IMR-90 (cell line): Measurements from ENCODE around the gene PLXNC1. TPM values are rescaled to one million over a fixed set of nuclear protein-coding genes. Genes with fewer than 3 reads are reported as not detected.

Source experiments
- ATAC-seq: fragments of 200-7000 bp; cut with Tn5 transposase; 2 replicates; pipeline ENCODE4 v1.9.1; 2020; ENCODE audit warnings: low read depth, mild to moderate bottlenecking, moderate library complexity
- BruUV-seq: library from RNA; stranded (reverse); fragments of 400-500 nt; replicated peaks from 2 replicates; lab custom pipeline; 2021; lab: Mats Ljungman, UMichigan
- CTCF ChIA-PET: fragments of 300-600 bp; formaldehyde crosslinking; extraction: SDS; loops from one replicate; lab custom pipeline; 2021; ENCODE audit warnings: antibody characterized with exemption; lab: Yijun Ruan, JAX
- POLR2A ChIA-PET: fragments of 300-600 bp; sonication (Branson Sonifier 250); formaldehyde crosslinking; loops from one replicate; lab custom pipeline; 2022; ENCODE audit warnings: antibody characterized with exemption; ENCODE audit not compliant: unreplicated experiment; lab: Charles Lee
- DNase-seq: peaks from one replicate; pipeline ENCODE4 v3.0.0; 2013
- H2AFZ ChIP-seq: replicated peaks from 2 replicates; pipeline ENCODE3; 2013; ENCODE audit warnings: low read length, mild to moderate bottlenecking; ENCODE audit not compliant: poor library complexity
- H2AK5ac ChIP-seq: 2 replicates; pipeline ENCODE4 v1.6.1; 2013; ENCODE audit warnings: low read depth, low read length, inconsistent platforms
- H2AK9ac ChIP-seq: replicated peaks from 2 replicates; pipeline ENCODE3; 2013; ENCODE audit warnings: mild to moderate bottlenecking, low read depth, low read length, moderate library complexity; ENCODE audit not compliant: poor library complexity
- H2BK120ac ChIP-seq: 2 replicates; pipeline ENCODE4 v1.6.1; 2013; ENCODE audit warnings: low read depth, low read length, inconsistent platforms
- H2BK15ac ChIP-seq: 3 replicates; pipeline ENCODE4 v1.6.1; 2013; ENCODE audit warnings: low read depth, low read length, inconsistent platforms
- H2BK20ac ChIP-seq: 2 replicates; pipeline ENCODE4 v1.6.1; 2013; ENCODE audit warnings: low read depth, mild to moderate bottlenecking, inconsistent platforms, low read length, moderate library complexity
- H2BK5ac ChIP-seq: 2 replicates; pipeline ENCODE4 v1.6.1; 2013; ENCODE audit warnings: mild to moderate bottlenecking, low read depth, low read length, inconsistent platforms; ENCODE audit not compliant: poor library complexity, severe bottlenecking
- H3K14ac ChIP-seq: replicated peaks from 2 replicates; pipeline ENCODE4 v1.6.1; 2013; ENCODE audit warnings: low read depth, low read length, inconsistent platforms
- H3K18ac ChIP-seq: 2 replicates; pipeline ENCODE4 v1.6.1; 2013; ENCODE audit warnings: low read depth, low read length, control low read depth
- H3K23ac ChIP-seq: 2 replicates; pipeline ENCODE4 v1.6.1; 2013; ENCODE audit warnings: low read depth, low read length, inconsistent platforms
- H3K27ac ChIP-seq: 2 replicates; pipeline ENCODE4 v1.5.1; 2013; ENCODE audit warnings: mild to moderate bottlenecking, control low read depth, low read length; ENCODE audit not compliant: insufficient read depth
- H3K27me3 ChIP-seq: 2 replicates; pipeline ENCODE4 v1.6.1; 2013; ENCODE audit warnings: low read length; ENCODE audit not compliant: control insufficient read depth, insufficient read depth
- H3K36me3 ChIP-seq: 2 replicates; pipeline ENCODE4 v1.6.1; 2013; ENCODE audit warnings: low read length, mixed read lengths; ENCODE audit not compliant: control insufficient read depth, insufficient read depth
- H3K4ac ChIP-seq: 2 replicates; pipeline ENCODE4 v1.6.1; 2013; ENCODE audit warnings: low read depth, low read length, inconsistent platforms
- H3K4me1 ChIP-seq: 2 replicates; pipeline ENCODE4 v1.6.1; 2013; ENCODE audit warnings: low read length, mixed read lengths; ENCODE audit not compliant: control insufficient read depth, insufficient read depth
- H3K4me2 ChIP-seq: 2 replicates; pipeline ENCODE4 v1.6.1; 2013; ENCODE audit warnings: low read depth, mild to moderate bottlenecking, control low read depth, low read length, moderate library complexity
- H3K4me3 ChIP-seq: 2 replicates; pipeline ENCODE4 v1.5.1; 2013; ENCODE audit warnings: low read depth, mild to moderate bottlenecking, control low read depth, low read length, moderate library complexity; ENCODE audit not compliant: insufficient read depth
- H3K56ac ChIP-seq: 2 replicates; pipeline ENCODE4 v1.6.1; 2013; ENCODE audit warnings: low read length, inconsistent platforms; ENCODE audit not compliant: insufficient read depth; ENCODE audit errors: extremely low read depth
- H3K79me1 ChIP-seq, 2 experiments: 2 replicates each; pipeline ENCODE4 v1.6.1; 2013; ENCODE audit warnings: low read length in 2 of 2, inconsistent platforms in 1 of 2, low read depth in 1 of 2
- H3K9ac ChIP-seq: 2 replicates; pipeline ENCODE4 v1.6.1; 2013; ENCODE audit warnings: low read depth, low read length, control low read depth
- H3K9me1 ChIP-seq: 2 replicates; pipeline ENCODE4 v1.6.1; 2013; ENCODE audit warnings: low read length, inconsistent platforms; ENCODE audit not compliant: insufficient read depth
- H3K9me3 ChIP-seq: 2 replicates; pipeline ENCODE4 v1.6.1; 2013; ENCODE audit warnings: low read length; ENCODE audit not compliant: control insufficient read depth, insufficient read depth
- H4K20me1 ChIP-seq: 2 replicates; pipeline ENCODE4 v1.6.1; 2013; ENCODE audit warnings: low read length, inconsistent platforms; ENCODE audit not compliant: insufficient read depth
- H4K5ac ChIP-seq: 2 replicates; pipeline ENCODE4 v1.6.1; 2013; ENCODE audit warnings: mild to moderate bottlenecking, low read depth, low read length, control low read depth
- H4K8ac ChIP-seq, 2 experiments: 2 replicates each; pipeline ENCODE4 v1.6.1; 2013; ENCODE audit warnings: low read depth in 2 of 2, low read length in 2 of 2, control low read depth in 1 of 2, inconsistent platforms in 1 of 2
- H4K91ac ChIP-seq: 2 replicates; pipeline ENCODE4 v1.6.1; 2013; ENCODE audit warnings: low read depth, low read length, inconsistent platforms; ENCODE audit not compliant: insufficient read depth
- MAFK ChIP-seq: IDR thresholded peaks from 2 replicates; pipeline ENCODE4 v1.6.1; 2012; ENCODE audit warnings: low read depth, low read length, improper control_type of control experiment
- NFE2L2 ChIP-seq: fragments of 150-350 bp; IDR thresholded peaks from 2 replicates; pipeline ENCODE4 v1.6.1; 2016; ENCODE audit warnings: low read depth, mild to moderate bottlenecking, low read length
- WGBS, 2 experiments: methylation state at CpG; one replicate each; pipeline versions ENCODE4 v1.1.5 to v1.1.7; 2013; ENCODE audit warnings: missing lambda C conversion rate in 2 of 2; ENCODE audit not compliant: insufficient read length in 1 of 2; ENCODE audit errors: extremely low coverage in 2 of 2; 5-methylcytosine and 5-hydroxymethylcytosine counted together
- dilution Hi-C: fragments of 300-500 bp; cut with HindIII; formaldehyde crosslinking; loops from one replicate; pipeline ENCODE4 v1.14.3; 2018; ENCODE audit warnings: low sequenced_read_pairs; ENCODE audit not compliant: unreplicated experiment
- in situ Hi-C: fragments of 300-500 bp; cut with MboI; formaldehyde crosslinking; loops from 3 replicates; pipeline ENCODE4 v1.14.3; 2019; ENCODE audit warnings: low sequenced_read_pairs, inconsistent platforms, mixed read lengths
- intact Hi-C: fragments of 100-400 bp; cut with micrococcal nuclease; formaldehyde crosslinking; loops from 2 replicates; pipeline ENCODE4 v1.10.0; 2022
- polyA plus RNA-seq, 3 experiments: library from polyadenylated mRNA; depleted of rRNA; stranded (reverse); fragments of >200 nt; gene quantifications; 2 replicates each; pipeline ENCODE4 v1.2.3, GENCODE V29; 2012; ENCODE audit warnings: low replicate concordance in 1 of 3
- total RNA-seq: library from RNA; depleted of rRNA; stranded (reverse); fragments of >200 nt; gene quantifications from 2 replicates; pipeline ENCODE4 v1.2.3, GENCODE V29; 2012
- TF ChIP-seq, protein P1 (sequence below): fragments of 150-350 bp; IDR thresholded peaks from 2 replicates; pipeline ENCODE4 v1.6.1; 2016; ENCODE audit warnings: low read depth, mild to moderate bottlenecking, low read length, moderate library complexity, borderline replicate concordance

The PLXNC1 gene
- total and polyA plus RNA-seq, 2 of the 4 experiments (the other 2 are of a cell fraction) = 1.0 to 1.6 TPM

DNA sequence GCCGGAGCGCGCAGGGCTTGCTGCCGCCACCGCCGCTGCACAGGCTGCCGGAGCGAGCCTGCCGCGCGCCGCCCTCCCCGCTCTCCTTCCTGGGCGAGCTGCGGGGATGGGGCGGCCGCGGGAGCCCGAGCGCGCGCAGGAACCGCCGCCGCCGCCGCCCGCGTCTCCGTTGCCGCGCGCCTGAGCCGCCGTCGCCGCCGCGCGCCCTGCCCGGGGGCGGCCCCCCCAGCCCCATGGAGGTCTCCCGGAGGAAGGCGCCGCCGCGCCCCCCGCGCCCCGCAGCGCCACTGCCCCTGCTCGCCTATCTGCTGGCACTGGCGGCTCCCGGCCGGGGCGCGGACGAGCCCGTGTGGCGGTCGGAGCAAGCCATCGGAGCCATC is 352 bp downstream of the PLXNC1 start:
- no peaks in the 10 kb centered on the region for H3K9me3 ChIP-seq
- no peak overlapping the region for H3K4ac ChIP-seq
- no peak overlapping the region for H2BK120ac ChIP-seq
- ChIA-PET CTCF (interaction anchor here (0.9 kb wide), 1 partner anchor 56 kb away, joined by 3 read pairs; no protein-coding TSS in a partner anchor), POLR2A (no interaction called here)
- no TSS peak for BruUV-seq
- H3K27me3 ChIP-seq = peaks cover 87% of the 10 kb centered on the region
- no peaks in the 10 kb centered on the region; the same call in none of the 2 replicates for H3K4me1 ChIP-seq
- H2AFZ ChIP-seq = peak overlapping the region; percentile 77
- ATAC-seq (no peak; the same call in 1 of the 2 replicates), DNase-seq (no peak)
- no peak overlapping the region for H2BK5ac ChIP-seq
- no peaks in the 10 kb centered on the region for H3K9me1 ChIP-seq
- no peaks in the 10 kb centered on the region for H3K79me1 ChIP-seq
- H2BK15ac ChIP-seq = no peak overlapping the region
- no peak overlapping the region for H3K27ac ChIP-seq
- TF ChIP-seq, protein P1, sequence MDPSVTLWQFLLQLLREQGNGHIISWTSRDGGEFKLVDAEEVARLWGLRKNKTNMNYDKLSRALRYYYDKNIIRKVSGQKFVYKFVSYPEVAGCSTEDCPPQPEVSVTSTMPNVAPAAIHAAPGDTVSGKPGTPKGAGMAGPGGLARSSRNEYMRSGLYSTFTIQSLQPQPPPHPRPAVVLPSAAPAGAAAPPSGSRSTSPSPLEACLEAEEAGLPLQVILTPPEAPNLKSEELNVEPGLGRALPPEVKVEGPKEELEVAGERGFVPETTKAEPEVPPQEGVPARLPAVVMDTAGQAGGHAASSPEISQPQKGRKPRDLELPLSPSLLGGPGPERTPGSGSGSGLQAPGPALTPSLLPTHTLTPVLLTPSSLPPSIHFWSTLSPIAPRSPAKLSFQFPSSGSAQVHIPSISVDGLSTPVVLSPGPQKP = no peak
- TF ChIP-seq NFE2L2 (no peak), MAFK (no peak)
- H4K5ac ChIP-seq = no peak overlapping the region
- dilution Hi-C loops (loop anchor here (25.0 kb wide), 1 partner anchor 389 kb away; no protein-coding TSS in a partner anchor), intact Hi-C loops (loop anchor here (5.0 to 10.0 kb wide), 3 partner anchors 144 to 1189 kb away; no protein-coding TSS in a partner anchor), in situ Hi-C loops (loop anchor here (5.0 to 25.0 kb wide), 3 partner anchors 384 to 1189 kb away; no protein-coding TSS in a partner anchor)
- H3K56ac ChIP-seq = no peak overlapping the region
- no peaks in the 10 kb centered on the region for H4K20me1 ChIP-seq
- no peaks in the 10 kb centered on the region for H3K36me3 ChIP-seq
- peak overlapping the region; percentile 6; the same call in 1 of the 2 replicates for H3K9ac ChIP-seq
- no peak overlapping the region for H2AK9ac ChIP-seq
- H3K18ac ChIP-seq = no peak overlapping the region
- peak overlapping the region; percentile 67 for H3K4me3 ChIP-seq
- no peak overlapping the region for H2BK20ac ChIP-seq
- H3K23ac ChIP-seq = no peak overlapping the region
- H4K91ac ChIP-seq = no peak overlapping the region
- no peak overlapping the region for H3K14ac ChIP-seq
- WGBS, 2 experiments = 0% methylated on average over 14 of the region's 62 CpGs; no CpG with 5 or more reads in 1 of the 2 experiments
- H3K4me2 ChIP-seq = peak overlapping the region; percentile 57
- no peak overlapping the region for H4K8ac ChIP-seq
- no peak overlapping the region for H2AK5ac ChIP-seq
